K562 (cell line): ENCODE measurements around the gene CACNA2D2. TPM values are rescaled to one million over a fixed set of nuclear protein-coding genes. Genes with fewer than 3 reads are reported as not detected.

Experiments used
- ATAC-seq: fragments of 200-7000 bp; cut with Tn5 transposase; 3 replicates; pipeline ENCODE4 v1.9.1; 2020; ENCODE audit warnings: moderate library complexity
- BruUV-seq: library from RNA; stranded (reverse); fragments of 400-500 nt; replicated peaks from 2 replicates; lab custom pipeline; 2021; lab: Mats Ljungman, UMichigan
- CTCF ChIA-PET: fragments of 300-600 bp; formaldehyde crosslinking; extraction: SDS; loops from one replicate; lab custom pipeline; 2021; ENCODE audit warnings: low intra/inter-chr PET ratio; lab: Yijun Ruan, JAX
- POLR2A ChIA-PET: fragments of 300-600, 350-650 bp; sonication (Branson Sonifier 250); formaldehyde crosslinking; extraction: SDS; loops from one replicate; lab custom pipeline; 2021; ENCODE audit warnings: antibody characterized with exemption, inconsistent platforms; lab: Yijun Ruan, JAX
- DNase-seq, 4 experiments: peaks; one replicate each; pipeline versions ENCODE4 v3.0.0 to v3.0.0-alpha.2; 2011 to 2018; ENCODE audit warnings: low spot score in 3 of 4, mixed read lengths in 3 of 4; ENCODE audit errors: extremely low read depth in 1 of 4
- FAIRE-seq: peaks from 2 replicates; lab custom pipeline; 2011; peaks lifted over from hg19 to GRCh38; lab: Jason Lieb, UNC
- H2AFZ ChIP-seq: 2 replicates; pipeline ENCODE4 v1.6.0; 2011; ENCODE audit warnings: low read depth, low read length, control low read depth, inconsistent platforms
- H3K27ac ChIP-seq: fragments of 200-600 bp; 3 replicates; pipeline ENCODE4 v1.8.0; 2011; ENCODE audit warnings: low read depth, mild to moderate bottlenecking, control low read depth, inconsistent platforms, low read length, moderate library complexity, mixed read lengths; ENCODE audit errors: extremely low read depth
- H3K27me3 ChIP-seq, 2 experiments: fragments of 300-600 bp in 1 of 2; 2 replicates in 1 of 2; 3 replicates in 1 of 2; pipeline versions ENCODE4 v1.6.0 to v1.8.0; 2011; ENCODE audit warnings: inconsistent platforms in 2 of 2, low read length in 2 of 2, mild to moderate bottlenecking in 1 of 2, mixed read lengths in 1 of 2, moderate library complexity in 1 of 2; ENCODE audit not compliant: control insufficient read depth in 2 of 2, insufficient read depth in 2 of 2
- H3K36me3 ChIP-seq: fragments of 300-600 bp; 3 replicates; pipeline ENCODE4 v1.8.0; 2011; ENCODE audit warnings: mild to moderate bottlenecking, low read length, inconsistent platforms; ENCODE audit not compliant: control insufficient read depth, insufficient read depth
- H3K4me1 ChIP-seq, 2 experiments: fragments of 200-600 bp in 1 of 2; replicated peaks in 1 of 2; 2 replicates in 1 of 2; 3 replicates in 1 of 2; pipeline versions ENCODE4 v1.5.1 to v1.8.0; 2011; ENCODE audit warnings: inconsistent platforms in 2 of 2, low read length in 2 of 2, mild to moderate bottlenecking in 1 of 2, mixed read lengths in 1 of 2, moderate library complexity in 1 of 2; ENCODE audit not compliant: control insufficient read depth in 2 of 2, insufficient read depth in 2 of 2
- H3K4me2 ChIP-seq: 2 replicates; pipeline ENCODE4 v1.6.1; 2011; ENCODE audit warnings: low read length, control low read depth, inconsistent platforms, mixed read lengths; ENCODE audit not compliant: insufficient read depth
- H3K4me3 ChIP-seq: fragments of 200-600 bp; sonication (generic), shearing (Covaris generic); 2 replicates; pipeline ENCODE4 v1.5.1; 2016; ENCODE audit warnings: control low read depth, inconsistent platforms
- H3K79me2 ChIP-seq: fragments of 200-600 bp; 3 replicates; pipeline ENCODE4 v1.8.0; 2011; ENCODE audit warnings: low read length, inconsistent platforms; ENCODE audit not compliant: control insufficient read depth, insufficient read depth
- H3K9ac ChIP-seq, 2 experiments: 2 replicates each; pipeline versions ENCODE4 v1.6.0 to v1.6.1; 2011; ENCODE audit warnings: low read depth in 2 of 2, low read length in 2 of 2, control low read depth in 1 of 2, inconsistent platforms in 1 of 2, mild to moderate bottlenecking in 1 of 2, mixed read lengths in 1 of 2; ENCODE audit not compliant: insufficient read depth in 1 of 2
- H3K9me1 ChIP-seq: one replicate; pipeline ENCODE4 v1.6.0; 2011; ENCODE audit warnings: inconsistent platforms, mild to moderate bottlenecking, low read length, moderate library complexity; ENCODE audit not compliant: control insufficient read depth, insufficient read depth
- H3K9me3 ChIP-seq: replicated peaks from 2 replicates; pipeline ENCODE4 v1.5.1; 2011; ENCODE audit warnings: low read depth, low read length, inconsistent platforms; ENCODE audit not compliant: control insufficient read depth, insufficient read depth
- H4K20me1 ChIP-seq: replicated peaks from 2 replicates; pipeline ENCODE4 v1.6.1; 2011; ENCODE audit warnings: low read length, inconsistent platforms, mixed read lengths; ENCODE audit not compliant: control insufficient read depth, insufficient read depth
- CREM ChIP-seq: IDR thresholded peaks from 2 replicates; pipeline ENCODE4 v1.6.1; 2014; ENCODE audit warnings: antibody characterized with exemption, low read depth
- NFIX ChIP-seq: fragments of 250-450 bp; sonication (Bioruptor Pico); IDR thresholded peaks from 2 replicates; pipeline ENCODE4 v1.4.0; 2020; ENCODE audit warnings: low read depth, mild to moderate bottlenecking, moderate library complexity
- PURB ChIP-seq: sonication (generic); formaldehyde crosslinking; IDR thresholded peaks from 2 replicates; pipeline ENCODE4 v1.9.0; 2021; ENCODE audit warnings: low read depth, mild to moderate bottlenecking, missing genetic modification reagents
- RNF2 ChIP-seq: sonication (generic); IDR thresholded peaks from 2 replicates; pipeline ENCODE4 v1.6.1; 2016
- SMAD1 ChIP-seq: fragments of 150-350 bp; IDR thresholded peaks from 2 replicates; pipeline ENCODE4 v1.6.1; 2014; ENCODE audit warnings: low read length, low read depth; ENCODE audit not compliant: partially characterized antibody
- ZBTB5 ChIP-seq: fragments of 450-650 bp; IDR thresholded peaks from 2 replicates; pipeline ENCODE4 v1.6.1; 2017; ENCODE audit warnings: antibody characterized with exemption
- WGBS: fragments of 100-300 bp; shearing (Covaris generic); methylation state at CpG from one replicate; pipeline ENCODE4 v1.1.6; 2016; ENCODE audit warnings: low coverage, mixed read lengths; ENCODE audit not compliant: insufficient coverage; ENCODE audit errors: missing lambda C conversion rate; 5-methylcytosine and 5-hydroxymethylcytosine counted together
- in situ Hi-C: fragments of 300-500 bp; cut with MboI; formaldehyde crosslinking; loops from 4 replicates; pipeline ENCODE4 v1.15.0; 2018; ENCODE audit warnings: inconsistent platforms, mixed read lengths
- intact Hi-C: fragments of 100-400 bp; cut with micrococcal nuclease; formaldehyde crosslinking; loops from 2 replicates; pipeline ENCODE4 v1.14.2; 2022
- polyA plus RNA-seq, 8 experiments: library from polyadenylated mRNA; depleted of rRNA in 4 of 8; stranded (reverse) in 5 of 8; unstranded in 3 of 8; fragments of >200 nt; fragmentation: Nextera tagmentation in 2 of 8; fragmentation: Illumina TruSeq in 1 of 8; extraction: Ambion mirVana in 2 of 8; extraction: Trizol in 1 of 8; gene quantifications; 2 replicates each; pipeline versions ENCODE4 v1.2.1 to v1.2.3, GENCODE V29; 2011 to 2014; ENCODE audit warnings: inconsistent platforms in 1 of 8, missing spikeins in 1 of 8
- total RNA-seq, 7 experiments: library from RNA; depleted of rRNA in 6 of 7; stranded (reverse); fragments of >200 nt in 6 of 7; fragmentation: Illumina TruSeq in 2 of 7; extraction: Trizol in 2 of 7; gene quantifications; 2 replicates each; pipeline versions ENCODE4 v1.2.1 to v1.2.3, GENCODE V29; 2011 to 2021; ENCODE audit warnings: low replicate concordance in 1 of 7

Gene CACNA2D2
- total and polyA plus RNA-seq, 9 of the 15 experiments (the other 6 are each of a cell fraction or from before 2014, with no cell fraction given) = 0.11 to 0.58 (median 0.36) TPM; not detected in 2

GRCh38 chr3:50381383-50381782, 122.1 kb downstream of the CACNA2D2 start:
- peaks cover 0 to 23% of the 10 kb centered on the region in 2 experiments; a peak in 3 of 5 replicates for H3K4me1 ChIP-seq
- no peak for TF ChIP-seq PURB (CRISPR knock-in tag)
- no peak for TF ChIP-seq RNF2
- TF ChIP-seq CREM = no peak
- no peak for TF ChIP-seq NFIX (CRISPR knock-in tag)
- no peak for TF ChIP-seq SMAD1
- no peak for TF ChIP-seq ZBTB5
- H3K4me3 ChIP-seq = no peak overlapping the region
- FAIRE-seq = no peak
- intact Hi-C loops = no loop called here
- WGBS = 0% methylated on average over 1 of the region's 4 CpGs
- in situ Hi-C loops = no loop called here
- no peaks in the 10 kb centered on the region for H3K79me2 ChIP-seq
- no peak overlapping the region for H3K27ac ChIP-seq
- BruUV-seq = no TSS peak
- peaks cover 0 to 38% of the 10 kb centered on the region in 2 experiments; a peak in 4 of 5 replicates for H3K27me3 ChIP-seq
- H3K9me1 ChIP-seq = no peaks in the 10 kb centered on the region
- no peak overlapping the region for H3K9ac ChIP-seq
- H2AFZ ChIP-seq = no peak overlapping the region
- ChIA-PET POLR2A (interaction anchor here (0.7 kb wide), 1 partner anchor 788 kb away, joined by 3 read pairs; no protein-coding TSS in a partner anchor), CTCF (no interaction called here)
- peak in 1 of 4 experiments; percentile 27 for DNase-seq
- no peak overlapping the region for H3K4me2 ChIP-seq
- no peaks in the 10 kb centered on the region for H3K9me3 ChIP-seq
- H4K20me1 ChIP-seq = no peaks in the 10 kb centered on the region
- no peaks in the 10 kb centered on the region for H3K36me3 ChIP-seq
- ATAC-seq = no peak
